Measurements from ENCODE around the gene IGFBP3. TPM values are rescaled to one million over a fixed set of nuclear protein-coding genes. Genes with fewer than 3 reads are reported as not detected.

The IGFBP3 gene, protein sequence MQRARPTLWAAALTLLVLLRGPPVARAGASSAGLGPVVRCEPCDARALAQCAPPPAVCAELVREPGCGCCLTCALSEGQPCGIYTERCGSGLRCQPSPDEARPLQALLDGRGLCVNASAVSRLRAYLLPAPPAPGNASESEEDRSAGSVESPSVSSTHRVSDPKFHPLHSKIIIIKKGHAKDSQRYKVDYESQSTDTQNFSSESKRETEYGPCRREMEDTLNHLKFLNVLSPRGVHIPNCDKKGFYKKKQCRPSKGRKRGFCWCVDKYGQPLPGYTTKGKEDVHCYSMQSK
- total RNA-seq, result 2,046 and 2,181 TPM in 2 replicates

DNA sequence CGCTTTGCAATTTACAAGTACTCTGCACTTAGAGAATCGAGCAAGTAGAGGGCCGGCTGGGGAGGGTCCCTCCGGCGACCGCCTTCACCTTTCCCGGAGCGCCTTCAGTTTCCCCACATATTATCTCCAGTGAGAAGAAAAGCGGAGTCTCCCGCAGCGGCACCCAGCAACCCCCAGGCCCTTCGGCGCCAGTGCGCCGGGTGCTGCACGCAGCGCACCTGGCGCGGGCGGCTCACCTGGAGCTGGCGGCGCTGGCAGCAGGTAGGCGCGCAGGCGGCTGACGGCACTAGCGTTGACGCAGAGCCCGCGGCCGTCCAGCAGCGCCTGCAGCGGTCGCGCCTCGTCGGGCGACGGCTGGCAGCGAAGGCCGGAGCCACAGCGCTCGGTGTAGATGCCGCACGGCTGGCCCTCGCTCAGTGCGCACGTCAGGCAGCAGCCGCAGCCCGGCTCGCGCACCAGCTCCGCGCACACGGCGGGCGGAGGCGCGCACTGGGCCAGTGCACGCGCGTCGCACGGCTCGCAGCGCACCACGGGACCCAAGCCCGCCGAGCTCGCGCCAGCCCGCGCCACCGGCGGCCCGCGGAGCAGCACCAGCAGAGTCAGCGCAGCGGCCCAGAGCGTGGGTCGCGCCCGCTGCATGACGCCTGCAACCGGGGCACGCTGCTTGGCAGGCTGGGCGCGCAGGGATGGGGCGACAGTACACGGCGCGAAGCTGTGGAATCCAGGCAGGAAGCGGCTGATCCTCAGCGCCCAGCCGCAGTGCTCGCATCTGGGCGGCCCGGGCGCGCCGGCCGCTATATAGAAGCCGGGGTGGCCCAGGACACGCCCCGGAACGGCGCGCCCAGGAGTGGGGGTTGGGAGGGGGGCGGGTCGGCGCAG, at the start of gene IGFBP3:
Gene IGFBP3 (minus strand): TSS at position 771 of the 879 bp plus-strand sequence. CDS start 132 bp downstream, at position 639.
- H3K27me3 ChIP-seq (ENCODE audit: insufficient read depth, low read length), result no peaks in the 10 kb centered on the region
- no peaks in the 10 kb centered on the region for H3K9me3 ChIP-seq (ENCODE audit: low read depth, low read length)
- peak within 1 kb of the TSS; percentile 84 for H3K27ac ChIP-seq (ENCODE audit: low read depth, low read length)
- peak within 1 kb of the TSS; percentile 48 for H2AFZ ChIP-seq (ENCODE audit: low read length)
- peaks cover 25% of the 10 kb centered on the region for H3K36me3 ChIP-seq (ENCODE audit: insufficient read depth, low read length)
- H3K4me1 ChIP-seq (ENCODE audit: insufficient read depth, low read length), result peaks cover 58% of the 10 kb centered on the region
- TF ChIP-seq, protein P1, sequence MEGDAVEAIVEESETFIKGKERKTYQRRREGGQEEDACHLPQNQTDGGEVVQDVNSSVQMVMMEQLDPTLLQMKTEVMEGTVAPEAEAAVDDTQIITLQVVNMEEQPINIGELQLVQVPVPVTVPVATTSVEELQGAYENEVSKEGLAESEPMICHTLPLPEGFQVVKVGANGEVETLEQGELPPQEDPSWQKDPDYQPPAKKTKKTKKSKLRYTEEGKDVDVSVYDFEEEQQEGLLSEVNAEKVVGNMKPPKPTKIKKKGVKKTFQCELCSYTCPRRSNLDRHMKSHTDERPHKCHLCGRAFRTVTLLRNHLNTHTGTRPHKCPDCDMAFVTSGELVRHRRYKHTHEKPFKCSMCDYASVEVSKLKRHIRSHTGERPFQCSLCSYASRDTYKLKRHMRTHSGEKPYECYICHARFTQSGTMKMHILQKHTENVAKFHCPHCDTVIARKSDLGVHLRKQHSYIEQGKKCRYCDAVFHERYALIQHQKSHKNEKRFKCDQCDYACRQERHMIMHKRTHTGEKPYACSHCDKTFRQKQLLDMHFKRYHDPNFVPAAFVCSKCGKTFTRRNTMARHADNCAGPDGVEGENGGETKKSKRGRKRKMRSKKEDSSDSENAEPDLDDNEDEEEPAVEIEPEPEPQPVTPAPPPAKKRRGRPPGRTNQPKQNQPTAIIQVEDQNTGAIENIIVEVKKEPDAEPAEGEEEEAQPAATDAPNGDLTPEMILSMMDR (IDR thresholded peaks at IDR 0.05; ENCODE audit: extremely low read depth, low read depth, low read length), result no peak
- peak; percentile 91 for DNase-seq (ENCODE audit: insufficient read length, low spot score, missing footprints)
- H3K79me2 ChIP-seq (ENCODE audit: insufficient read depth, low read length), result peaks cover 28% of the 10 kb centered on the region
- H3K4me3 ChIP-seq (ENCODE audit: insufficient read depth, low read length), result peak within 1 kb of the TSS; percentile 77
- peak within 1 kb of the TSS; percentile 88 for H3K4me2 ChIP-seq (ENCODE audit: insufficient read depth, low read length)
- H4K20me1 ChIP-seq (ENCODE audit: insufficient read depth, low read length), result peaks cover 38% of the 10 kb centered on the region

DNA sequence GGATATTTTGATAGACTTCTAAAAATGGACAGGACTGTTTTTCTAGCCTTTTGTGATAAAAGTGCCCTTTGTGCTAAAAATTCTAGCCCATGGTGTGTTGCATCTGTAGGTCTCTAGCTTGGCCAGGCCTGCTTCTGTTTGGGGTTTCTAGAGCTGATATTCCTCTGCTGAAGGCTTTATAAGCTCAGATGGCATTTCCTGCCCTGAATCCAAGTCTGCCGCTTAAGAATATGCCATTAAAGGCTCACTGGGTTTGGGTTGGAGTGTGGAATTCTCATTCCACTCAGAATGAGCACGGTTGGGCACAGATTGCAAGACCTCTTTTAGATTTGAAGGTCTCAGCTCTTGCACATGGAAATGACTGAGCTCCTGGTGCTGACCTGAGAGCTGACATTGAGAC, 49.4 kb upstream of the IGFBP3 start:
- Histone ChIP-seq H3K27ac (ENCODE audit: low read depth, low read length) (no peak overlapping the region), H3K79me2 (ENCODE audit: insufficient read depth, low read length) (no peaks in the 10 kb centered on the region), H3K4me1 (ENCODE audit: insufficient read depth, low read length) (peaks cover 10% of the 10 kb centered on the region), H3K4me2 (ENCODE audit: insufficient read depth, low read length) (no peak overlapping the region), H4K20me1 (ENCODE audit: insufficient read depth, low read length) (no peaks in the 10 kb centered on the region), H3K36me3 (ENCODE audit: insufficient read depth, low read length) (no peaks in the 10 kb centered on the region), H3K9me3 (ENCODE audit: low read depth, low read length) (no peaks in the 10 kb centered on the region), H3K4me3 (ENCODE audit: insufficient read depth, low read length) (no peak overlapping the region), H3K27me3 (ENCODE audit: insufficient read depth, low read length) (no peaks in the 10 kb centered on the region), H2AFZ (ENCODE audit: low read length) (peak overlapping the region; percentile 76)
- TF ChIP-seq, protein P1 (IDR thresholded peaks at IDR 0.05; ENCODE audit: extremely low read depth, low read depth, low read length), result no peak
- peak; percentile 75 for DNase-seq (ENCODE audit: insufficient read length, low spot score, missing footprints)

DNA sequence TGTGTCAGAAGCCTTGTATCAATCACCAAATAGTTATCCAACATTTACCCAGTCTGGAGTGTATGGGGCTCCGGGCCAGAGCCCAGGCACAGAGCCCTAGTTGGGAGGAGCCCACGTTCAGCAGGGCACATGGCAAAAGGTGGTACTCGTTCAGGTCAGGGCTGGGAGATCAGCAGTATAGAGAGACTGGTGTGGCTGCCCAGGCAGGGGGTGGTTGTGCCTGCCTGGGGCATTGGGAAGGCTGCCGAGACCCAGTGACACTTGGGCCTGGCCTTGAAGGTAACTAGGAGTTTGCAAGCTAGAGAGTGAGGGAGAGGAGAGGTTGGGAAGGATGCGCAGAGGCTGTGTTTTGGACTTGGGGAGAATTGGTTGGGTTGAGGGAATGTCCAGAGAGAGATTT, 48.9 kb upstream of the IGFBP3 start:
- H3K79me2 ChIP-seq (ENCODE audit: insufficient read depth, low read length), result no peaks in the 10 kb centered on the region
- TF ChIP-seq, protein P1 (IDR thresholded peaks at IDR 0.05; ENCODE audit: extremely low read depth, low read depth, low read length), result no peak
- H3K36me3 ChIP-seq (ENCODE audit: insufficient read depth, low read length), result no peaks in the 10 kb centered on the region
- H3K4me2 ChIP-seq (ENCODE audit: insufficient read depth, low read length), result no peak overlapping the region
- no peak overlapping the region for H3K27ac ChIP-seq (ENCODE audit: low read depth, low read length)
- DNase-seq (ENCODE audit: insufficient read length, low spot score, missing footprints), result no peak
- H2AFZ ChIP-seq (ENCODE audit: low read length), result peak overlapping the region; percentile 12
- H3K9me3 ChIP-seq (ENCODE audit: low read depth, low read length), result no peaks in the 10 kb centered on the region
- H4K20me1 ChIP-seq (ENCODE audit: insufficient read depth, low read length), result no peaks in the 10 kb centered on the region
- peaks cover 10% of the 10 kb centered on the region for H3K4me1 ChIP-seq (ENCODE audit: insufficient read depth, low read length)
- no peak overlapping the region for H3K4me3 ChIP-seq (ENCODE audit: insufficient read depth, low read length)
- H3K27me3 ChIP-seq (ENCODE audit: insufficient read depth, low read length), result no peaks in the 10 kb centered on the region
